ENCODE measurements around the gene APBA1. TPM values are rescaled to one million over a fixed set of nuclear protein-coding genes. Genes with fewer than 3 reads are reported as not detected.
"Not testable (repeated sequence)": the region's sequence is repeated elsewhere in the genome, so short reads cannot be mapped to it uniquely, and the experiment has no call there.

APBA1 gene
- total and polyA plus RNA-seq, 7 donors, result 0.23 to 4.2 (median 0.81) TPM

- H3K36me3 ChIP-seq (ENCODE audit: insufficient read depth in 1 of 2, low read depth in 1 of 2), result peaks cover 0 to 4% of the 10 kb centered on the region in 2 donors
- H3K4me3 ChIP-seq, result no peak overlapping the region
- no peak for TF ChIP-seq CTCF (IDR thresholded peaks at IDR 0.05)
- WGBS, 3 donors, result 57 to 69% (median 65%) methylated on average over 8 of the region's 8 CpGs
- no peak for DNase-seq
- H3K27me3 ChIP-seq (ENCODE audit: insufficient read depth in 3 of 3, low read length in 2 of 3), result no peaks in the 10 kb centered on the region
- H3K4me1 ChIP-seq, result peaks cover 6% of the 10 kb centered on the region
- peak in 1 of 4 donors; percentile 22 for ATAC-seq
- intact Hi-C loops (cut with DNase I), result no loop called here
- H3K9me3 ChIP-seq, result no peaks in the 10 kb centered on the region
- H3K27ac ChIP-seq, result no peak overlapping the region
These were observed 228.2 kb downstream of the APBA1 start for GRCh38 chr9:69444021-69444420.

- H3K27me3 ChIP-seq (ENCODE audit: insufficient read depth in 3 of 3, low read length in 2 of 3), result no peaks in the 10 kb centered on the region
- no peaks in the 10 kb centered on the region for H3K36me3 ChIP-seq (ENCODE audit: insufficient read depth in 1 of 2, low read depth in 1 of 2)
- intact Hi-C loops (cut with DNase I), result no loop called here
- DNase-seq, result no peak
- H3K27ac ChIP-seq, result no peak overlapping the region
- no peaks in the 10 kb centered on the region for H3K9me3 ChIP-seq
- ATAC-seq, result peak in 3 of 4 donors; percentile 32 to 66 (median 54)
- TF ChIP-seq CTCF (IDR thresholded peaks at IDR 0.05), result no peak
- WGBS, 3 donors, result 88 to 97% (median 92%) methylated on average over 3 of the region's 3 CpGs
- peaks cover 6% of the 10 kb centered on the region for H3K4me1 ChIP-seq
- H3K4me3 ChIP-seq, result no peak overlapping the region
These were observed 229.0 kb downstream of the APBA1 start for GRCh38 chr9:69443178-69443577.

GRCh38 chr9:69442486-69442885 lies 229.7 kb downstream of the APBA1 start:
- 52 to 62% (median 52%) methylated on average over 5 of the region's 5 CpGs for WGBS, 3 donors
- intact Hi-C loops (cut with DNase I), result no loop called here
- no peak overlapping the region for H3K4me3 ChIP-seq

GRCh38 chr9:69440254-69440955 lies 231.8 kb downstream of the APBA1 start:
- H3K4me3 ChIP-seq; H3K9me3 ChIP-seq; H3K27ac ChIP-seq; H3K36me3 ChIP-seq (ENCODE audit: insufficient read depth in 1 of 2, low read depth in 1 of 2); ATAC-seq; intact Hi-C loops (cut with DNase I); DNase-seq; H3K27me3 ChIP-seq (ENCODE audit: insufficient read depth in 3 of 3, low read length in 2 of 3); H3K4me1 ChIP-seq: not testable (repeated sequence)
- WGBS, 3 donors, result 91 to 95% (median 94%) methylated on average over 15 of the region's 15 CpGs

More at GRCh38 chr9:69442486-69442885, 229.7 kb downstream of the APBA1 start:
- no peak for TF ChIP-seq CTCF (IDR thresholded peaks at IDR 0.05)
- H3K36me3 ChIP-seq (ENCODE audit: insufficient read depth in 1 of 2, low read depth in 1 of 2), result no peaks in the 10 kb centered on the region
- peak; percentile 51 to 80 (median 64) for ATAC-seq
- no peak overlapping the region for H3K27ac ChIP-seq
- H3K27me3 ChIP-seq (ENCODE audit: insufficient read depth in 3 of 3, low read length in 2 of 3), result no peaks in the 10 kb centered on the region
- no peak for DNase-seq
- peaks cover 6% of the 10 kb centered on the region for H3K4me1 ChIP-seq
- H3K9me3 ChIP-seq, result no peaks in the 10 kb centered on the region

- H3K9me3 ChIP-seq; ATAC-seq; H3K4me1 ChIP-seq; H3K36me3 ChIP-seq (ENCODE audit: insufficient read depth in 1 of 2, low read depth in 1 of 2); DNase-seq; H3K4me3 ChIP-seq; H3K27ac ChIP-seq; H3K27me3 ChIP-seq (ENCODE audit: insufficient read depth in 3 of 3, low read length in 2 of 3); intact Hi-C loops (cut with DNase I): not testable (repeated sequence)
- 96 to 99% (median 98%) methylated on average over 4 of the region's 4 CpGs for WGBS, 3 donors
These were observed 232.5 kb downstream of the APBA1 start for GRCh38 chr9:69439654-69440053.

Measured in psoas muscle (tissue), 8 donors.